Measurements from ENCODE around the gene USP34. TPM values are rescaled to one million over a fixed set of nuclear protein-coding genes. Genes with fewer than 3 reads are reported as not detected.

Gene USP34
- total RNA-seq, 1 experiment from 2014 or later = 91.4 TPM

DNA sequence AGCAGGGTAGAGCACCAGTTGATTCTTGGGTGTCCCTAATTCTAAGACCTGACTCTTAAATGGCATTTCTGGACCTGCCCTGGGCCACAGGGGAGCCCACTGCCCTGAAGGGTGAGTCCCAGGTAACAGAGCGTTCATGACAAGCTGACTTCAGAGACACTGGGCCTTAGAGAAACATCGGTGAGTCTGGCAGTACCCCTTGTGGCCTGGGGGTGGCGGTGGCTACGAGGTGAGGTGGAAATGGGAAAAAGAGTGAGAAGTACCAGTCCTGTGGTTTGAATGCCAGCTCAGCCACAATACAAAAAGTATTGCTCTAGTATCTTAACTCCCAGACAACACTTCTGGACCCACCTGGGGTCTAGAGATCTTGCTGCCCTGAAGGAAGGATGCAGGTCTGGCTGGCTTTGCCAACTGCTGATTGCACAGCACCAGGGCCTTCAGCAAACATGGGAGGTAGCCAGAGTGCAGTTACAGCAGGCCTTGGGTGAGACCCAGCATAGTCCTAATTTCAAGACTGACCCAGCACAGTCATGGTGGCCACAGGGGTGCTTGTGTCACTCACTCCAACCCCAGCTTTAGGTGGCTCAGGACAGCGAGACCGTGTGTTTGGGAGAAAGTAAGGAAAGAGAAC lies 44.5 kb downstream of the USP34 start:
- ChIA-PET POLR2A (no interaction called here), CTCF (interaction anchor here (0.6 kb wide), 1 partner anchor 48 kb away, joined by 3 read pairs; no protein-coding TSS in a partner anchor)
- Histone ChIP-seq H3K4me1 (ENCODE audit: control insufficient read depth, insufficient read depth, low read length) (peaks cover 41% of the 10 kb centered on the region), H3K9me3 (ENCODE audit: control insufficient read depth, insufficient read depth, low read depth, low read length) (no peaks in the 10 kb centered on the region), H3K27ac (ENCODE audit: low read length) (no peak overlapping the region), H3K27me3 (ENCODE audit: control insufficient read depth, insufficient read depth, low read length) (no peaks in the 10 kb centered on the region), H3K4me3 (ENCODE audit: low read depth in 2 of 2, low read length in 2 of 2) (no peak overlapping the region), H3K36me3 (ENCODE audit: control insufficient read depth, insufficient read depth, low read length) (no peaks in the 10 kb centered on the region)
- TF ChIP-seq, protein P1, sequence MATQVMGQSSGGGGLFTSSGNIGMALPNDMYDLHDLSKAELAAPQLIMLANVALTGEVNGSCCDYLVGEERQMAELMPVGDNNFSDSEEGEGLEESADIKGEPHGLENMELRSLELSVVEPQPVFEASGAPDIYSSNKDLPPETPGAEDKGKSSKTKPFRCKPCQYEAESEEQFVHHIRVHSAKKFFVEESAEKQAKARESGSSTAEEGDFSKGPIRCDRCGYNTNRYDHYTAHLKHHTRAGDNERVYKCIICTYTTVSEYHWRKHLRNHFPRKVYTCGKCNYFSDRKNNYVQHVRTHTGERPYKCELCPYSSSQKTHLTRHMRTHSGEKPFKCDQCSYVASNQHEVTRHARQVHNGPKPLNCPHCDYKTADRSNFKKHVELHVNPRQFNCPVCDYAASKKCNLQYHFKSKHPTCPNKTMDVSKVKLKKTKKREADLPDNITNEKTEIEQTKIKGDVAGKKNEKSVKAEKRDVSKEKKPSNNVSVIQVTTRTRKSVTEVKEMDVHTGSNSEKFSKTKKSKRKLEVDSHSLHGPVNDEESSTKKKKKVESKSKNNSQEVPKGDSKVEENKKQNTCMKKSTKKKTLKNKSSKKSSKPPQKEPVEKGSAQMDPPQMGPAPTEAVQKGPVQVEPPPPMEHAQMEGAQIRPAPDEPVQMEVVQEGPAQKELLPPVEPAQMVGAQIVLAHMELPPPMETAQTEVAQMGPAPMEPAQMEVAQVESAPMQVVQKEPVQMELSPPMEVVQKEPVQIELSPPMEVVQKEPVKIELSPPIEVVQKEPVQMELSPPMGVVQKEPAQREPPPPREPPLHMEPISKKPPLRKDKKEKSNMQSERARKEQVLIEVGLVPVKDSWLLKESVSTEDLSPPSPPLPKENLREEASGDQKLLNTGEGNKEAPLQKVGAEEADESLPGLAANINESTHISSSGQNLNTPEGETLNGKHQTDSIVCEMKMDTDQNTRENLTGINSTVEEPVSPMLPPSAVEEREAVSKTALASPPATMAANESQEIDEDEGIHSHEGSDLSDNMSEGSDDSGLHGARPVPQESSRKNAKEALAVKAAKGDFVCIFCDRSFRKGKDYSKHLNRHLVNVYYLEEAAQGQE (IDR thresholded peaks at IDR 0.05; ENCODE audit: insufficient read depth in 1 of 2, low read depth in 2 of 2, low read length in 1 of 2) = no peak
- TF ChIP-seq, protein P2, sequence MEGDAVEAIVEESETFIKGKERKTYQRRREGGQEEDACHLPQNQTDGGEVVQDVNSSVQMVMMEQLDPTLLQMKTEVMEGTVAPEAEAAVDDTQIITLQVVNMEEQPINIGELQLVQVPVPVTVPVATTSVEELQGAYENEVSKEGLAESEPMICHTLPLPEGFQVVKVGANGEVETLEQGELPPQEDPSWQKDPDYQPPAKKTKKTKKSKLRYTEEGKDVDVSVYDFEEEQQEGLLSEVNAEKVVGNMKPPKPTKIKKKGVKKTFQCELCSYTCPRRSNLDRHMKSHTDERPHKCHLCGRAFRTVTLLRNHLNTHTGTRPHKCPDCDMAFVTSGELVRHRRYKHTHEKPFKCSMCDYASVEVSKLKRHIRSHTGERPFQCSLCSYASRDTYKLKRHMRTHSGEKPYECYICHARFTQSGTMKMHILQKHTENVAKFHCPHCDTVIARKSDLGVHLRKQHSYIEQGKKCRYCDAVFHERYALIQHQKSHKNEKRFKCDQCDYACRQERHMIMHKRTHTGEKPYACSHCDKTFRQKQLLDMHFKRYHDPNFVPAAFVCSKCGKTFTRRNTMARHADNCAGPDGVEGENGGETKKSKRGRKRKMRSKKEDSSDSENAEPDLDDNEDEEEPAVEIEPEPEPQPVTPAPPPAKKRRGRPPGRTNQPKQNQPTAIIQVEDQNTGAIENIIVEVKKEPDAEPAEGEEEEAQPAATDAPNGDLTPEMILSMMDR (IDR thresholded peaks at IDR 0.05) = peak; percentile 89
- TF ChIP-seq SIN3A (IDR thresholded peaks at IDR 0.05; ENCODE audit: borderline replicate concordance, insufficient read depth, low read depth, low read length) = no peak
- TF ChIP-seq POLR2AphosphoS5 (IDR thresholded peaks at IDR 0.05; ENCODE audit: low read depth, low read length) = no peak
- peak; percentile 86 for ATAC-seq
- DNase-seq (ENCODE audit: low read depth, low spot score) = peak; percentile 47
- in situ Hi-C loops (cut with HindIII; ENCODE audit: low pct_unique_long_range_greater_than_20kb, low sequenced_read_pairs) = no loop called here
- intact Hi-C loops (cut with micrococcal nuclease; ENCODE audit: unreplicated experiment) = no loop called here
- no TSS peak for BruUV-seq (replicated peaks)

DNA sequence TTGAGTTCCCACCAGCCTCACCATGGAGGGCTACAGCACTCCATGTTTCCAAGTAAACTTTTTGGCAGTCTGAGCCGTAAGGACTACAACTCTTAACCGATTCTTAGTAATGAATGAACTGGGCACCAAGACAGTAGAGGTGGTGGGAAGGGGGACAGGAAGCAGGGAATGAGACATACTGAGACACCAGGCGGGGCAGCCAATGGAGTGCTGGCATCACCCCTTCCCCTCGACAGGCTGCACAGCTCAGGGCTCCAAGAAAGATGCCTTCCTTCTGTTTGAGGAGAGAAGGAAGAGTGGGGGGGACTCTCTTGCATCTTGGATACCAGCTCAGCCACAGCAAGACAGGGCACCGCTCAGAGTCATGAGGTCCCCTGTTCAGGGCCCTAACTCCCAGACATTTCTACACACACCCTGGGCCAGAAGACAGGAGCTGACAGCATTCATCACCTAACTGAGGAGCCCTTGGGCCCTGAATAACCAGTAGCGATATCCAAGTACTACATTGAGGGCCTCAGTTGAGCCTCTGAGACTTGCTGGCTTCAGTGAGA lies 45.2 kb downstream of the USP34 start:
- intact Hi-C loops (cut with micrococcal nuclease; ENCODE audit: unreplicated experiment) (no loop called here), in situ Hi-C loops (cut with HindIII; ENCODE audit: low pct_unique_long_range_greater_than_20kb, low sequenced_read_pairs) (no loop called here)
- no peak for DNase-seq (ENCODE audit: low read depth, low spot score)
- no peaks in the 10 kb centered on the region for H3K9me3 ChIP-seq (ENCODE audit: control insufficient read depth, insufficient read depth, low read depth, low read length)
- H3K4me3 ChIP-seq (ENCODE audit: low read depth in 2 of 2, low read length in 2 of 2) = no peak overlapping the region
- no peaks in the 10 kb centered on the region for H3K27me3 ChIP-seq (ENCODE audit: control insufficient read depth, insufficient read depth, low read length)
- CTCF ChIA-PET = interaction anchor here (0.6 kb wide), 1 partner anchor 49 kb away, joined by 3 read pairs; no protein-coding TSS in a partner anchor
- POLR2A ChIA-PET = no interaction called here
- TF ChIP-seq, protein P1 (IDR thresholded peaks at IDR 0.05; ENCODE audit: insufficient read depth in 1 of 2, low read depth in 2 of 2, low read length in 1 of 2) = no peak
- TF ChIP-seq POLR2AphosphoS5 (IDR thresholded peaks at IDR 0.05; ENCODE audit: low read depth, low read length) = no peak
- TF ChIP-seq, protein P2 (IDR thresholded peaks at IDR 0.05) = no peak
- TF ChIP-seq TCF7L2 (IDR thresholded peaks at IDR 0.05; ENCODE audit: low read depth, low read length) = no peak
- TF ChIP-seq SIN3A (IDR thresholded peaks at IDR 0.05; ENCODE audit: borderline replicate concordance, insufficient read depth, low read depth, low read length) = no peak
- peaks cover 39% of the 10 kb centered on the region for H3K4me1 ChIP-seq (ENCODE audit: control insufficient read depth, insufficient read depth, low read length)
- no peak overlapping the region for H3K27ac ChIP-seq (ENCODE audit: low read length)
- no peaks in the 10 kb centered on the region; the same call in 1 of the 2 replicates for H3K36me3 ChIP-seq (ENCODE audit: control insufficient read depth, insufficient read depth, low read length)
- no TSS peak for BruUV-seq (replicated peaks)
- peak; percentile 20; the same call in 1 of the 2 replicates for ATAC-seq
